HG02571 (cell line): ENCODE measurements around the gene GLT6D1.
"Not testable (repeated sequence)": the region's sequence is repeated elsewhere in the genome, so short reads cannot be mapped to it uniquely, and the experiment has no call there.

Experiments used
- ATAC-seq: cut with Tn5 transposase; IDR thresholded peaks from one replicate; pipeline ENCODE4 v1.9.1; 2021; ENCODE audit warnings: mild to moderate bottlenecking, moderate library complexity; ENCODE audit not compliant: unreplicated experiment

Gene GLT6D1

DNA sequence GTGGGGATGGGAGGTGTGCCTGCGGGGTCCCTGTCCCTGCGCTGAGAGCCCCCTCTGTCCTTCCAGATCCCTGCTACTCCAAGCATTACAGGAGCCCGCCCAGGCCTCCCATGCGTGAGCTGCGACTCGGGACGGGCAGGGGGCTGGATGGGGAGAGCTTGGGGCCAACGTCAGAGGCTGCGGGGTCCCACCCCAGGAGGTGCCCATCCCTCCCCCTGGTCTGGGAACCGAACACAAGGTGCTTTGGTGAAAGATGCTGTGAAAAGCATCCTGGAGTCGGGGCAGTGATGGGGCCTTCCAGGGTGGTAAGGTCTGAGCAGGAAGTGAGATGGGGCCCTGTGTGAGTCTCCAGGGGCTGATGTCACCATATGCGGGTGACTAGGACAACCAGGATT is 26.5 kb upstream of the GLT6D1 start:
- no peak for ATAC-seq

- ATAC-seq = no peak
Measured at GRCh38 chr9:135664801-135665794, 25.8 kb upstream of the GLT6D1 start.

DNA sequence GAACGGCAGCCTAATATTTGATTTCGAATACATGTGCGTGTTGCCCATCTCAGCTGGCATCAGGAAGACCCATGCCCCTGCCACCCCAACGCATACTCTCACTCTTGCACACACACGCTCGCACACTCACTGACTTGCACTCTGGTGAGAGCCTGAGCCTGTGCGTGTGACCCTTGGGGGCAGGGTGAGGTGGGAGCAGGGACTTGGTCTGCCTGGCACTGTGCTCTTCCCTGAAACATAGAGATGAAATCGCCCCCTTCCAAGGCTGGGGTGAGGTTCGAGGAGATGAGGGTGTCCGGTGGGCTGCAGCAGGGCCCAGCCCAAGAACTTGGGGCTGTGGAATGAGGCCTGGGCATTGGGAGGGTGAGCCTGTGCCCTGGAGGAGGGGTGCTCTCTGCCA is 24.9 kb upstream of the GLT6D1 start:
- ATAC-seq = no peak

DNA sequence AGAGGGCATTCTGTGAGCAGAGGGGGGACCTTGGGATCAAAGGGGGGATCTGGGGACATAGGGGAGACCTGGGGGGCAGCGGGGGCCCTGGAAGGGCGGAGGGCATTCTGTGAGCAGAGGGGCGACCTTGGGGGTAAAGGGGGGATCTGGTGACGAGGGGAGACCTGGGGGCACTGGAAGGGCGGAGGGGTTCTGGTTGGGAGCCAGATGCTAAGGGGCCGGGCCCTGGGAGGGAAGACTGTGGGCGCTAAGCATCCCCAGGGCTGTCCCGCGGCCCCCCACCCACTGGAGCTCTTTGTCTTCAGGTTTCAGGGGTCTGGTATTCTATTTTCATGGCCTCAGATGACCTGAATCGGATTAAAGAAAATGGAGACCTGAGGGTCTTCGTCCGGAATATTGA is 24.5 kb upstream of the GLT6D1 start:
- ATAC-seq = no peak

GRCh38 chr9:135663451-135663770 is 24.1 kb upstream of the GLT6D1 start:
- ATAC-seq = no peak

DNA sequence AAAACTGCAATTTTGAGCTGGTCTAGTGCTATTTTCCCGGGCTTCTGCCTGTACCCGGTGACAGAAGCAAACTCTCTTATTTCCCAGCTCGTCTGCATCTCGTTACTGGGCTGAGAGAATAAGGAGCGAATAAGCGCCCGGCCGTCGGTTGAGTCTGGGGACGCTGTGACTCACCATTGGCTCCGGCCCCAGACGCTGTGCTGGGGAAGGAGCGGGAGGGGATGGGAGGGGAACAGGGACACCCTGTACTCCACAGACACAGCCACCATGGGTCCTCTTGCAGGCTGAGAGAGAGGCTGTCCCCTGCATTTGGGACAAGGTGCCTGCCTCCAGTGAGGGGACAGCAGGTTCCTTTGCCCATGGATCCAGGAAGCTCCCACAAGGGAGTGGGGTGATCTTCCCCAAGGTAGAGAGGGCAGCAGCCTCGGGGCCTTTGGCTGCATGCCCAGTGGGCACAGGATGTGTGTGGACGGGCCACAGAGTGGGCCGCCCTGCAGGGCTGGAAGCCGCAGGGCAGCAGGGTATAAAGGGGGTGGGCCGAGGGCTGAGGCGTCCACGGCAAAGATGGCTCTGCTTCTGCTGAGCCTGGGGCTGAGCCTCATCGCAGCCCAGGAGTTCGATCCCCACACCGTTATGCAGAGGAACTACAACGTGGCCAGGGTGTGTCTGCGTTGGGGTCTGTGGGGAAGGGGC is 23.6 kb upstream of the GLT6D1 start, which contains the start of gene LCN9:
TSS of gene LCN9 (plus strand) at position 552 of the 693 bp plus-strand sequence. CDS start at position 565, 13 bp downstream.
- no peak for ATAC-seq

GRCh38 chr9:135661816-135662560 is 22.6 kb upstream of the GLT6D1 start:
- ATAC-seq = no peak

DNA sequence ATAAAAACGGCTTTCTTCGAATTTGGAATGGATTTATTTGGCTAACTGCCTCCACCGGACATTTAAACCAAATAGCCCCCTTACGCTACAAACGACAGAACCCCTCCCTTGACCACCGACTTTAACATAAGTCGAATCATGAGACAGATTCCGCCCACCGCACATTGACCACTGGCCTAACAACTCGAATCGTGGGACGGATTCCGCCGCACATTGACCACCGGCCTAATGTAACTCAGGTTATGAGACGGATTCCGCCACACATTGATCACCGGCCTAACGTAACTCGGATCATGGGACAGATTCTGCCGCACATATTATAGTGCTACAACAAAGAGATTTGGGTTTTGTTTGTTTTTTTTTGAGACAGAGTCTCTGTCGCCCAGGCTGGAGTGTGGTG is 21.1 kb upstream of the GLT6D1 start:
- no peak for ATAC-seq

- ATAC-seq = no peak
Measured at GRCh38 chr9:135659252-135659651, 19.9 kb upstream of the GLT6D1 start.

DNA sequence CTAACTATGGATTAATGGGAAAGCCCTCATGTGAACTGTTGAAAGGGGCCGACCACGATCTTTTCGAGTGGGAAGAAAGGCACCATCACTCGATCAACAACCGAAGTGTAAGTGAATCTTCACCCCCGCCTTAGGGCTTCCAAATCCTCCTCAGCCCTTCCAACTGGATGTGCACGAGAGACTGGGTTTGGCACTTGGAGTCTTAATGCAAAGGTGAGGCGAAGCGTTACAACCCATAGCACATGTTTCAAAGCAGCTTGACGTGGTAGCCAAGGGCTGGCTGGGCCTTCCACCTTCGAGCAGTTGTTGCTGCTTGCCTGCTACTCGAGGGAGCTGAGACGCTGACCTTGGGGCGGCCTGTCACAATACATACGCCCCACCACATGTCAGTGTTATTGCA is 18.1 kb upstream of the GLT6D1 start:
- ATAC-seq = no peak

DNA sequence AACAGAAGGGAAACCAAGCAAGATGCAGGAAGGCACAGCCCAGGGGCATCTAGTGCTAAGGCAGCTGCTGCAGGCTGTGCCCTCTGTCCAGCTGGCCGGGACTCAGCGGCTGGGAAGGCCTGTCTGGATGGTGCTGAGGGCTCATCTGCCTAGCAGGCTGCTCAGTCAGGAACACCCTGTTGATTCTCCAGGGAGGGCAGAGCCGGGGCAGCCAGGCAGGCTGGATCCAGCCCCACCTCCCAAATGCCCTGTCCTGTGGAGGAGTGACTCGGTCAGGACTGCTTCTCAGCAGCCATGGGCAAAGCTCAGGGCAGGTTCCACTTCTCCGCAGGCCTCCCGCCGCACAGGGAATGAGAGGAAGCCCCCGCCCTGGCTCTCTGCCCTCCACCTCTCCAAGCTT is 16.0 kb upstream of the GLT6D1 start:
- no peak for ATAC-seq

DNA sequence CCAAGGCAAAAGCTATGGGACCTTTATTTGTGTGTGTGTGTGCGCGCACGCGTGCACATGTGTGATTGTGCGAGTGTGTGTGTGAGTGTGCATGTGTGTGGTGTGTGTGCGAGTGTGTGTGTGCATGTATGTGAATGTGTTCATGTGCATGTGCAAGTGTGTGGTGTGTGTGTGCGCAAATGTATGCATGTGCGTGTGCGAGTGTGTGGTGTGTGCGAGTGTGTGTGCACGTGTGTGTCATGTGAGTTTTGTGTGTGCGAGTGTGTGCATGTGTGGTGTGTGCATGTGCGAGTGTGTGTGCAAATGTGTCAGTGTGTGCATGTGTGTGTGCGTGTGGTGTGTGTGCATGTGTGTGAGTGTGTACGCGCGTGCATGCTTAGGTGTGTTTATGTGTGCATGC is 11.1 kb upstream of the GLT6D1 start:
- no peak for ATAC-seq

DNA sequence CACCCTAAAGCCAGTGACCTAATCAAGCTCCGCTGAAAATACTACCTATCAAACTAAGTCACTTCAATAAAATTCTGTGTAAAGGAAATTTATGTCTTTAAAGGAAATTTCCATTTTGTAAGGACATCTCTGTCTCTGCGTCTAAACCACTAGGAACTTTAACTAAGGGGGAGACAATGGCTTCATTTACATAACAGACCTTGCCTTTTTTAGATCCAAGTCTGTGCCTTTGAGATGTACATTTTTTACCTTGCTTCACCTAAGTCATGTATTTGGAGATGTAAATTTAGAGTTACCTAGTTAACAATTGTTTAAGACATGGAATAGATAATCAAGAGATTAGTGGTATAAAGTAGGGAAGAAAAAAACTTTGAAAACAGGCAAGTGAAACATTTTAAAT is 10.2 kb upstream of the GLT6D1 start:
- no peak for ATAC-seq

DNA sequence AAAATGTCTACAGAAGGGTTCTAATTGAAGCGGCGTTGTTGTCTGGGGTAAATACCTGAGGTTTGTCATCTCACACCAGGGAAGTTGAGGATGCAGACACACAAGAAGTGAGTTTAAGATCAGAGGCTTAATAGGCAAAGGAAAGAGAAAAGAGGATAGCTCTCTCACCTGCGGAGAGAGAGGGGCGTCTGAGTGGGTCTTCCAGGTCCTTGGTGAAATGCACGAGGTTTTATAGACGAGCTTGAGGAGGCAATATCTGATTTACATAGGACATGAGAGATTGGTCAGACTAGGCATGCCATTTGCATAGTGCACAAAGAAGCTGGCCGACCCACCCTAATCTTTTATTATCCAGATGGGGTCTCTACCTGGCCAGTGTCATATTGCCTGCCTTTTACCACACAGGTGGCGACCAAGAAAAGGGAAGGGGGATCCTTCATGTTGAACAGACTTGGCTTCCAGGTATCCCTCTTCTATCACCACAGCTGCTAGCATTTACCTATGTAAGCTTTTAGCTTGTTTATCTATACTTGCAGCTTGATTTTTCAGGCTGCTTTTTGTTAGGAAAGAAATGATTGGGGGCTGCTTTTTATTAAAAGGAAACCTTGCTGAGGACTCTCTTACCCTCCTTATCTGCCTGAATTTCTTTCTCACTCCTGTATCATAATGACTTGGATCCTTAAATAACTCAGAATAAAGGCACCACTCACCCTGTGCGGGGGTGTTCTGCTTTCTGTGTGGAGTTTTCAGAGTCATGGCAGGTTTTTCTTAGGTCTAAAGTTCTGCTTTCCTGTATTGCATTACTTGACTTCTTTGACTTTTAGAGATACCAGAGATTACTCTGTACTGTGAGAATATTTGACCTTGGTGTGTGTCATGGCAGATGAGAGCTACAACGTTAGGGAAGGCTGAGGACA is 9.4 kb upstream of the GLT6D1 start:
- no peak for ATAC-seq

DNA sequence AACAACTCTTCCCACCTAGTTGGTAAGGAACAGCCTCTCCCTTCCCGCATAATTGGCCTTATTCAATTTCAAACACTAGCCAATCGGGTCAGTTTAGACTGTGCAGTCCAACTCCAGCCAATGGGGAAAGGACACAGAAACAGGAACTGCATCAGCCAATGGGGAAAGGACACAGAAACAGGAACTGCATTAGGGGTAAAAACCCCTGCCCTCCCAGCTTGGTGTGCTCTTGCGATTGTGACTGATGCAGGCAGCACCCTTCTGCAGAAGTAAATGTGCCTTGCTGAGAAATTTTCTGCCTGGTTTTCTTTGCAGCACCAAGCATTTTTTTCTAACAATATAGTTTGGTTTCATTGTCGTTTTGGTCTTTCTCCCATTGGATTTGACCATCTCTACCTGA is 8.5 kb upstream of the GLT6D1 start:
- no peak for ATAC-seq

- no peak for ATAC-seq
Measured at GRCh38 chr9:135644631-135645218, 5.4 kb upstream of the GLT6D1 start.

DNA sequence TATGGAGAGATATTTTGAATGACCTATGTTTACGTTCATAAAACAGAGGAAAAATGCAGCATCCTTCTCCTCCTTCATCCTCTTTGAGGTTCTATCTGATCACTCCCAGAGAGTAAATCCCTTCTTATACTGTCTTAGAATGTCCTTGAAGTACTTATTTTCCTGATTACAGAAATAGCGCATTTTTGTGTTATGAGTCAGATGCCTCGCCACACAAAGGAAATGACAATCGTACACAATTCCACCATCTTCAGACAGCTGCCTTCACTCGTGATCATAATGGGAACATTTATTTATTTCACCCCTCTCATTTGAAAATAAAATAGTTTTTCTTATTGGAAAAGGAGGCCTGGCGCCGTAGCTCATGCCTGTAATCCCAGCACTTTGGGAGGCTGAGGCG is 2.4 kb upstream of the GLT6D1 start:
- no peak for ATAC-seq

DNA sequence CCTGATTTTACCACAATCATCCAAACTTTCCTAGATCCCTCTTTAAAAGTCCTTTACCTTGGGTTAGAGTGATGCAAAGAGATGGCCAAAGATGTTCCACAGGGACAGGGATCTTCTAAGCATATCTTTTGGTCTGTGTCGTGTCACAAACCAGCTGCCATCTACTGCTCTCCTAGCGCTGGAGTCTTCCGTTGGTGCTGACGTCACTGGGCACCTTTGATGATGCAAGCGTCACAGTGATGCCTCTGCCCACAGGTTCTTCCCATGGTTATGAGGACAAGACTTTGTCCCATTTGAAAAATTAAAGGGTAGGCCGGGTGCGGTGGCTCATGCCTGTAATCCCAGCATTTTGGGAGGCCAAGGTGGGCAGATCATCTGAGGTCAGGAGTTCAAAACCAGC is 1.7 kb upstream of the GLT6D1 start:
- ATAC-seq = no peak

GRCh38 chr9:135636930-135637530 is 2.3 kb downstream of the GLT6D1 start:
- ATAC-seq = not testable (repeated sequence)

DNA sequence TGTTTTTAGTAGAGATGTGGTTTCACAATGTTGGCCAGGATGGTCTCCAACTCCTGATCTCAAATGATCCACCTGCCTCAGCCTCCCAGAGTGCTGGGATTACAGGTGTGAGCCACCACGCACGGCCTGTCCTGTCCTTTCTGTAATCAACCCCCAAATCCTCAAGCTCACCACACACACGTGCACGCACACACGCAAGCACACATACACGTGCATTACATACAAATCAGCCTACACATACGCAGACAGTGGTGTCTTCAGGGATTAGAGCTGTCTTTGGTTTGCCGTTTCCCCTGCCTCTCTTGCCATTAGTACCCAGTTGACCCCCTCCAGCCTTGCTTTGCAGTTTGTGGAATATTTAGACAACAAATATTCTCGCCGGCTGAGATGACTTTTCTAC is 6.5 kb downstream of the GLT6D1 start:
- ATAC-seq = no peak
